ENCODE results near the gene AKR1A1.
"Not testable (repeated sequence)": the region's sequence is repeated elsewhere in the genome, so short reads cannot be mapped to it uniquely, and the experiment has no call there.

AKR1A1 gene

GRCh38 chr1:45574105-45574626 is 23.5 kb downstream of the AKR1A1 start:
- Mint-ChIP-seq H3K4me1 (peaks cover 8% of the 10 kb centered on the region), H3K36me3 (peaks cover 16% of the 10 kb centered on the region), H3K9me3 (no peaks in the 10 kb centered on the region), H3K27ac (no peak overlapping the region), H3K4me3 (no peak overlapping the region), H3K27me3 (no peaks in the 10 kb centered on the region)
- no peak for ATAC-seq

- no peaks in the 10 kb centered on the region for H3K9me3 Mint-ChIP-seq
- H3K4me3 Mint-ChIP-seq: peak overlapping the region; percentile 98
- H3K4me1 Mint-ChIP-seq: peaks cover 45% of the 10 kb centered on the region
- ATAC-seq: peak; percentile 94
- no peaks in the 10 kb centered on the region for H3K27me3 Mint-ChIP-seq
- peak overlapping the region; percentile 96 for H3K27ac Mint-ChIP-seq
- no peaks in the 10 kb centered on the region for H3K36me3 Mint-ChIP-seq
These were observed 32.6 kb downstream of the AKR1A1 start for GRCh38 chr1:45583264-45583665.

GRCh38 chr1:45583666-45584350 is 33.2 kb downstream of the AKR1A1 start, which contains the start of gene NASP:
TSS of gene NASP (plus strand) at chr1:45584041. CDS start at chr1:45584147, 106 bp downstream.
- no peaks in the 10 kb centered on the region for H3K27me3 Mint-ChIP-seq
- peaks cover 48% of the 10 kb centered on the region for H3K4me1 Mint-ChIP-seq
- H3K27ac Mint-ChIP-seq: peak within 1 kb of the TSS; percentile 96
- H3K4me3 Mint-ChIP-seq: peak within 1 kb of the TSS; percentile 98
- H3K36me3 Mint-ChIP-seq: no peaks in the 10 kb centered on the region
- ATAC-seq: peak; percentile 85
- no peaks in the 10 kb centered on the region for H3K9me3 Mint-ChIP-seq

GRCh38 chr1:45584351-45585109 is 33.9 kb downstream of the AKR1A1 start:
- H3K27me3 Mint-ChIP-seq: no peaks in the 10 kb centered on the region
- H3K4me1 Mint-ChIP-seq: peaks cover 56% of the 10 kb centered on the region
- H3K36me3 Mint-ChIP-seq: no peaks in the 10 kb centered on the region
- H3K9me3 Mint-ChIP-seq: no peaks in the 10 kb centered on the region
- peak; percentile 62 for ATAC-seq
- peak overlapping the region; percentile 98 for H3K4me3 Mint-ChIP-seq
- H3K27ac Mint-ChIP-seq: peak overlapping the region; percentile 96

- Mint-ChIP-seq H3K36me3 (no peaks in the 10 kb centered on the region), H3K4me1 (peaks cover 56% of the 10 kb centered on the region), H3K4me3 (peak overlapping the region; percentile 98), H3K27ac (peak overlapping the region; percentile 96), H3K9me3 (no peaks in the 10 kb centered on the region), H3K27me3 (no peaks in the 10 kb centered on the region)
- ATAC-seq: no peak
These were observed 34.4 kb downstream of the AKR1A1 start for GRCh38 chr1:45585110-45585426.

GRCh38 chr1:45585496-45586075 is 35.0 kb downstream of the AKR1A1 start:
- H3K4me3 Mint-ChIP-seq: peak overlapping the region; percentile 98
- no peaks in the 10 kb centered on the region for H3K27me3 Mint-ChIP-seq
- no peaks in the 10 kb centered on the region for H3K36me3 Mint-ChIP-seq
- H3K4me1 Mint-ChIP-seq: peaks cover 56% of the 10 kb centered on the region
- H3K27ac Mint-ChIP-seq: peak overlapping the region; percentile 96
- ATAC-seq: no peak
- no peaks in the 10 kb centered on the region for H3K9me3 Mint-ChIP-seq

GRCh38 chr1:45586769-45587168 is 36.1 kb downstream of the AKR1A1 start:
- Mint-ChIP-seq H3K27me3 (no peaks in the 10 kb centered on the region), H3K27ac (peak overlapping the region; percentile 96), H3K9me3 (no peaks in the 10 kb centered on the region), H3K36me3 (peaks cover 6% of the 10 kb centered on the region), H3K4me1 (peaks cover 56% of the 10 kb centered on the region), H3K4me3 (peak overlapping the region; percentile 98)
- ATAC-seq: no peak

- no peak for ATAC-seq
- Mint-ChIP-seq H3K36me3 (peaks cover 12% of the 10 kb centered on the region), H3K27ac (no peak overlapping the region), H3K27me3 (no peaks in the 10 kb centered on the region), H3K9me3 (no peaks in the 10 kb centered on the region), H3K4me3 (no peak overlapping the region), H3K4me1 (peaks cover 40% of the 10 kb centered on the region)
These were observed 39.2 kb downstream of the AKR1A1 start for GRCh38 chr1:45589861-45590260.

- Mint-ChIP-seq H3K36me3 (peaks cover 45% of the 10 kb centered on the region), H3K9me3 (no peaks in the 10 kb centered on the region), H3K27ac (no peak overlapping the region), H3K4me3 (no peak overlapping the region), H3K27me3 (no peaks in the 10 kb centered on the region), H3K4me1 (peaks cover 12% of the 10 kb centered on the region)
- ATAC-seq: no peak
These were observed 43.8 kb downstream of the AKR1A1 start for GRCh38 chr1:45594412-45594811.

- not testable (repeated sequence) for H3K4me3 Mint-ChIP-seq, H3K9me3 Mint-ChIP-seq, H3K27me3 Mint-ChIP-seq, H3K27ac Mint-ChIP-seq, ATAC-seq
- H3K4me1 Mint-ChIP-seq: peaks cover 27% of the 10 kb centered on the region
- H3K36me3 Mint-ChIP-seq: peaks cover 54% of the 10 kb centered on the region
These were observed 46.1 kb downstream of the AKR1A1 start for GRCh38 chr1:45596765-45597164.

GRCh38 chr1:45604239-45604638 is 53.6 kb downstream of the AKR1A1 start:
- H3K9me3 Mint-ChIP-seq: no peaks in the 10 kb centered on the region
- H3K27me3 Mint-ChIP-seq: no peaks in the 10 kb centered on the region
- H3K36me3 Mint-ChIP-seq: peaks cover 66% of the 10 kb centered on the region
- no peak overlapping the region for H3K4me3 Mint-ChIP-seq
- H3K4me1 Mint-ChIP-seq: peaks cover 42% of the 10 kb centered on the region
- ATAC-seq: no peak
- H3K27ac Mint-ChIP-seq: no peak overlapping the region

- H3K36me3 Mint-ChIP-seq: peaks cover 67% of the 10 kb centered on the region
- peak overlapping the region; percentile 56 for H3K27ac Mint-ChIP-seq
- H3K9me3 Mint-ChIP-seq: no peaks in the 10 kb centered on the region
- ATAC-seq: no peak
- peaks cover 25% of the 10 kb centered on the region for H3K4me1 Mint-ChIP-seq
- H3K4me3 Mint-ChIP-seq: no peak overlapping the region
- no peaks in the 10 kb centered on the region for H3K27me3 Mint-ChIP-seq
These were observed 56.9 kb downstream of the AKR1A1 start for GRCh38 chr1:45607404-45608074.

GRCh38 chr1:45608175-45609156 is 57.8 kb downstream of the AKR1A1 start:
- peaks cover 73% of the 10 kb centered on the region for H3K36me3 Mint-ChIP-seq
- no peak overlapping the region for H3K4me3 Mint-ChIP-seq
- peak overlapping the region; percentile 56 for H3K27ac Mint-ChIP-seq
- H3K9me3 Mint-ChIP-seq: no peaks in the 10 kb centered on the region
- H3K4me1 Mint-ChIP-seq: peaks cover 25% of the 10 kb centered on the region
- peak; percentile 62 for ATAC-seq
- no peaks in the 10 kb centered on the region for H3K27me3 Mint-ChIP-seq

GRCh38 chr1:45610589-45611226 is 60.1 kb downstream of the AKR1A1 start:
- peaks cover 35% of the 10 kb centered on the region for H3K4me1 Mint-ChIP-seq
- no peaks in the 10 kb centered on the region for H3K27me3 Mint-ChIP-seq
- H3K9me3 Mint-ChIP-seq: no peaks in the 10 kb centered on the region
- H3K4me3 Mint-ChIP-seq: no peak overlapping the region
- no peak overlapping the region for H3K27ac Mint-ChIP-seq
- H3K36me3 Mint-ChIP-seq: peaks cover 80% of the 10 kb centered on the region
- no peak for ATAC-seq

Data from stimulated activated memory B cell treated with anti-CD40 and anti-IgM and Interleukin-4, amounts not matched to agents 10 μg/mL and 1 μg/mL and 100 μg/mL, for 72 hours (primary cell).